Measurements from ENCODE around the gene IL4I1. TPM values are rescaled to one million over a fixed set of nuclear protein-coding genes. Genes with fewer than 3 reads are reported as not detected.

Gene IL4I1
- total and polyA plus RNA-seq, 4 donors, result 3.6 to 21.2 (median 3.8) TPM

DNA sequence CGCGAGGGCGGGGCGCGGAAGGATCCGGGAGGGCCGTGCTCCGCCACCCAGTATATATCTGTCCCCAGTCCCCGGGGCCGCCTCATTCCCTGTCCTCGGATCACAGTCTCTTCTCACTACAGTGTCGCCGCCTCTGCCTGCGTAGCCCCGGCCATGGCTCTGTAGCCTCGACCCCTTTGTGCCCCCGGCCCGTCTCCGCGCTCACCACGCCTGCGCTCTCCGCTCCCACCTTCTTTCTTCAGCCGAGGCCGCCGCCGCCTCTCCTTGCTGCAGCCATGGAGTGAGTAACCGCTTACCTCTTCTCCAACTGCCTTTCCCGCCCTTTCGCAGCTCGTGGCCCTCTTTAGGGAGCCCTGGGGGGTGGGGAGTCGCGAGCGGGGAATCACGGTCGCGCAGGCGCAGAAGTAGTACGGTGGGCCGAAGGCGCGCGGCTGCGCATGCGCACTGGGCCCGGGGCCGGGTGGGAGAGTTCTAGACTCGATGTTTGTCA, 32.5 kb upstream of the IL4I1 start, which contains the start of the genes ATF5 and NUP62:
TSS of gene ATF5 (plus strand) at position 85 of the 490 bp plus-strand sequence. CDS start 1,646 bp downstream, outside the sequence.
TSS of gene NUP62 (minus strand) at position 384 of the 490 bp plus-strand sequence. CDS start 19,697 bp downstream, outside the sequence.
- Histone ChIP-seq H3K27me3 (ENCODE audit: control insufficient read depth in 3 of 3, insufficient read depth in 3 of 3, low read length in 2 of 3) (no peaks in the 10 kb centered on the region), H3K27ac (ENCODE audit: low read depth in 1 of 2, low read length in 1 of 2) (peak within 1 kb of the TSS; percentile 88 to 90), H3K4me3 (peak within 1 kb of the TSS; percentile 93), H3K9ac (ENCODE audit: insufficient read depth in 1 of 2, low read length in 2 of 2) (peak within 1 kb of the TSS; percentile 33 to 82), H3K36me3 (ENCODE audit: control insufficient read depth in 4 of 4, insufficient read depth in 4 of 4, low read length in 4 of 4) (peaks cover 0 to 25% (median 14%) of the 10 kb centered on the region in 4 donors), H3K9me3 (ENCODE audit: control insufficient read depth in 4 of 4, insufficient read depth in 3 of 4, low read length in 3 of 4) (no peaks in the 10 kb centered on the region), H3K4me1 (ENCODE audit: control insufficient read depth in 5 of 5, insufficient read depth in 5 of 5, low read length in 5 of 5) (peaks cover 0 to 16% (median 11%) of the 10 kb centered on the region in 5 donors)
- DNase-seq (peak in 2 of 3 donors; percentile 67 to 94), ATAC-seq (ENCODE audit: insufficient read depth, low FRiP score) (peak; percentile 67)
- WGBS, 2 donors, result 1% methylated on average over 38 to 48 of the region's 48 CpGs
- TF ChIP-seq, protein P1, sequence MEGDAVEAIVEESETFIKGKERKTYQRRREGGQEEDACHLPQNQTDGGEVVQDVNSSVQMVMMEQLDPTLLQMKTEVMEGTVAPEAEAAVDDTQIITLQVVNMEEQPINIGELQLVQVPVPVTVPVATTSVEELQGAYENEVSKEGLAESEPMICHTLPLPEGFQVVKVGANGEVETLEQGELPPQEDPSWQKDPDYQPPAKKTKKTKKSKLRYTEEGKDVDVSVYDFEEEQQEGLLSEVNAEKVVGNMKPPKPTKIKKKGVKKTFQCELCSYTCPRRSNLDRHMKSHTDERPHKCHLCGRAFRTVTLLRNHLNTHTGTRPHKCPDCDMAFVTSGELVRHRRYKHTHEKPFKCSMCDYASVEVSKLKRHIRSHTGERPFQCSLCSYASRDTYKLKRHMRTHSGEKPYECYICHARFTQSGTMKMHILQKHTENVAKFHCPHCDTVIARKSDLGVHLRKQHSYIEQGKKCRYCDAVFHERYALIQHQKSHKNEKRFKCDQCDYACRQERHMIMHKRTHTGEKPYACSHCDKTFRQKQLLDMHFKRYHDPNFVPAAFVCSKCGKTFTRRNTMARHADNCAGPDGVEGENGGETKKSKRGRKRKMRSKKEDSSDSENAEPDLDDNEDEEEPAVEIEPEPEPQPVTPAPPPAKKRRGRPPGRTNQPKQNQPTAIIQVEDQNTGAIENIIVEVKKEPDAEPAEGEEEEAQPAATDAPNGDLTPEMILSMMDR (IDR thresholded peaks at IDR 0.05; ENCODE audit: control extremely low read depth, extremely low read depth), result no peak

DNA sequence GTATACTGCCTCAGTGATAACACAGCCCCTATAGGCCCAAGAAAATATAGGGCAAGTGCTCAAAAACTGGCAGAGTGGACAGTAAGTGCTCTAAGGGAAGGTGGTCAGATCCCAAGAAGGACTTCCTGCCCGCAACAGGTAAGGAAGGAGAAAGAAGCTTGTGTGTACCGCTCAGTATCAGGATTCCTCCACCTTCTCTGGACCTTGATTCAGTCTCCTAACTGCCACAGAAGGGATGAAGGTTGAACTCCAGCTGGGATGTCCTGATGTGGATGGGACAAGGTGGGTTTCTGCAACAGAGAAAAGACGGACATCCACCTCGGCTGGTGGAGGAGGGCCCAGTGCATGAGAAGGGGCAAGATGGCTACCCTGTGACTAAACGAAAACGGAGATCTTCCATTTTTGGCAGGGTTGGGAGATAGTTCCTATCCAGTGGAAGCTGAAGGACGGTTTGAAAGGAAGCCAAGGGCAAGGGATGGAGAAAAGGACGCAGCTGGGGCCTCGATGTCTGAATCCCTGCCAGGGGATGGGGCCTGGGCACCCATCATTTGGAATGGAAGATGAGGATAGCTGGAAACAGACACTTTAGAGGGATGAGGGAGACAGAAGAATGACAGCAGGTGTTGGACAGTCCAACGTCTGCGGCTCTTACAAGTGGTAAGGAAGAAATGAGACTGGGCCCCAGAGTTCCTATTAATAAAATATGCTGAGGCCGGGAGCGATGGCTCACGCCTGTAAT, 31.0 kb upstream of the IL4I1 start:
- TF ChIP-seq, protein P1 (IDR thresholded peaks at IDR 0.05; ENCODE audit: control extremely low read depth, extremely low read depth), result no peak
- ATAC-seq (ENCODE audit: insufficient read depth, low FRiP score) (no peak), DNase-seq (no peak)
- Histone ChIP-seq H3K4me1 (ENCODE audit: control insufficient read depth in 5 of 5, insufficient read depth in 5 of 5, low read length in 5 of 5) (peaks cover 0 to 16% (median 11%) of the 10 kb centered on the region in 5 donors), H3K9me3 (ENCODE audit: control insufficient read depth in 4 of 4, insufficient read depth in 3 of 4, low read length in 3 of 4) (no peaks in the 10 kb centered on the region), H3K9ac (ENCODE audit: insufficient read depth in 1 of 2, low read length in 2 of 2) (peak overlapping the region; percentile 8 to 75), H3K36me3 (ENCODE audit: control insufficient read depth in 4 of 4, insufficient read depth in 4 of 4, low read length in 4 of 4) (peaks cover 3 to 30% (median 25%) of the 10 kb centered on the region in 4 donors), H3K27me3 (ENCODE audit: control insufficient read depth in 3 of 3, insufficient read depth in 3 of 3, low read length in 2 of 3) (no peaks in the 10 kb centered on the region), H3K27ac (ENCODE audit: low read depth in 1 of 2, low read length in 1 of 2) (no peak overlapping the region), H3K4me3 (no peak overlapping the region)
- 80 to 84% methylated on average over 14 of the region's 14 CpGs for WGBS, 2 donors

DNA sequence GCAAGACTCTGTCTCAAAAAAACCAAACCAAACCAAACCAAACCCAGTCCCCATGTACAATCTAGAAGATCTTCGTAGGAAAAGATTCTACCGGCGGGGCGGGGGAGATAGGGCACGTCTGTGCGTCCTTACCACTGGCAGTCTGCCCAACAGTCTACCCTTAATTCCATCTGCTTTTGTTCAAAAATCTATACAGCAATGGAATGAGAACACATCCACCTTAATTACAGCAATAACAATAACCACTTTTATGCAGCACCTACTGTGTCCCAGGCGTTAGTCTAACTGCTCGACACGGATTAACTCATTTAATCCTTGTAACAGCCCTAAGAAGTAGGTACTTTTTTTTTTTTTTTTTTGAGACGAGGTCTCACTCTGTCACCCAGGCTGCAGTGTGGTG, 29.8 kb upstream of the IL4I1 start:
- Histone ChIP-seq H3K27me3 (ENCODE audit: control insufficient read depth in 3 of 3, insufficient read depth in 3 of 3, low read length in 2 of 3) (no peaks in the 10 kb centered on the region), H3K9me3 (ENCODE audit: control insufficient read depth in 4 of 4, insufficient read depth in 3 of 4, low read length in 3 of 4) (no peaks in the 10 kb centered on the region), H3K9ac (ENCODE audit: insufficient read depth in 1 of 2, low read length in 2 of 2) (no peak overlapping the region), H3K36me3 (ENCODE audit: control insufficient read depth in 4 of 4, insufficient read depth in 4 of 4, low read length in 4 of 4) (peaks cover 4 to 38% (median 29%) of the 10 kb centered on the region in 4 donors), H3K4me3 (no peak overlapping the region), H3K4me1 (ENCODE audit: control insufficient read depth in 5 of 5, insufficient read depth in 5 of 5, low read length in 5 of 5) (peaks cover 0 to 16% (median 11%) of the 10 kb centered on the region in 5 donors), H3K27ac (ENCODE audit: low read depth in 1 of 2, low read length in 1 of 2) (no peak overlapping the region)
- ATAC-seq (ENCODE audit: insufficient read depth, low FRiP score) (no peak), DNase-seq (no peak)
- TF ChIP-seq, protein P1 (IDR thresholded peaks at IDR 0.05; ENCODE audit: control extremely low read depth, extremely low read depth), result no peak
- 94% methylated on average over 10 of the region's 10 CpGs for WGBS, 2 donors
